ENCODE measurements around the gene RNF217.
"Not testable (repeated sequence)": the region's sequence is repeated elsewhere in the genome, so short reads cannot be mapped to it uniquely, and the experiment has no call there.

The RNF217 gene

DNA sequence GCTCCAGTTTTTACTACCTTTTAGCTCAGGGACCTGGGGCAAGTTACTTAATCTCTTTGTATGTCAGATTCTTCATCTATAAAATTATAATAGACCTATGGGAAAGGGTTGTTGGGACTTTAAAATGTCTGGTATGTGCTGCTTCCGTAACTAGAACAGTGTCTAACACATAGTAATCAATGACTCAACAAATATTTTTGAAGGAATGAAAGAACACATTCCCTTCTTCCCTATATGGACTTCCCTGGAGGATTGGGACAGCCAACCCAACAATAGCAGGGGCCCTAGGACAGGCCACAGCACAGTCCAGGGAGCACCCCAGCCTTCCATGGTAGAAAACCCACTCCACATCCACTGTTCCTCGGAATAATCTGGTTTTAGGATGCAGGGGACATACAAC lies 140.7 kb downstream of the RNF217 start:
- no peak for DNase-seq

DNA sequence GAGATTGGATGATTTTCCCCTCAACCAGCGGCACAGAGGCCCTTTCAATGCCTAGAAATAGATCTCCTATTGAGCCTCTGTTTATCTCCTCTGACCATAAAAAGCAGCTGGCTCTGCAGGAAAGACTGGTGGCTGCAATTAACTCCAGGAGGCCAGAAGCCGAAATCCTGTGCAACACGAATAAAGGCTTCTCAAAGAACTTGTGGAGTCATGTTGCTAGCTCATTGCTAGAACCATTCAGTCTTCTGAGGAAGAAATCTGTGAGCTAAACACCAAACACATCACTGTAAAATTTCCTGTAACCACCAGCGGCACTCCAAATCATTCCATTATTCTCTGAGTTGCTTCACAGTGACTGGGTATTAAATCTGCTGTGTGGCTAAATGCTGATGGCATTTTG lies 142.2 kb downstream of the RNF217 start:
- no peak for DNase-seq

DNA sequence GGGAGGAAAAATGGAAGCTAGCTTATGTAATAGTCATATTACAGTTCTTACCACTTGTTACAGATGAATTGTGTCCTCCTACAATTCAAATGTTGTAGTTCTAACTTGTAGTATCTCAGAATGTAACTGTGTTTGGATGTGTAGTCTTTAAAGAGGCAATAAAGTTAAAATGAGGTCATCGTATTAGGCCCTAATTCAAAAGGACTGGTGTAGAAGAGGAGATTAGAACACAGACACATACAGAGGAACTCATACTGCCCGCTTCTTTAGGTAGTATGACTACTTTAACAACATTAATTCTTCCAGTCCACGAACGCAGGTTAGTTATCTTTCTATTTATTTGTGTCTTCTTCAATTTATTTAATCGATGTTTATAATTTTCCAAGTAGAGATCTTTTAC lies 144.8 kb downstream of the RNF217 start:
- no peak for DNase-seq

DNA sequence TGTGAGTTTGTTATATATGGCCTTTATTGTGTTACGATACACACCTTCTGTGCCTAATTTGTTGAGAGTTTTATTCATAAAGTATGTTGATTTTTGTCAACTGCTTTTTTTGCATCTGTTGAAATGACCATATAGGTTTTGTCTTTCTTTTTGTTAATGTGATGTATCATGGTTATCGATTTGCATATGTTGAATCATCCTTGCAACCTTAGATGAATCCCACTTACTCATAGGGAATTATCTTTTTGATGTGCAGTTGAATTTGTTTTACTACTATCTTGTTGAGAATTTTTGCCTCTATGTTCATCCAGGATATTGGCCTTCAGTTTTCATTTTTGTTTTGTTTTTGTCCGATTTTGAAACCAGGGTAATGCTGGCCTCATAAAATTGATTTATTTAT lies 145.7 kb downstream of the RNF217 start:
- DNase-seq, result no peak

DNA sequence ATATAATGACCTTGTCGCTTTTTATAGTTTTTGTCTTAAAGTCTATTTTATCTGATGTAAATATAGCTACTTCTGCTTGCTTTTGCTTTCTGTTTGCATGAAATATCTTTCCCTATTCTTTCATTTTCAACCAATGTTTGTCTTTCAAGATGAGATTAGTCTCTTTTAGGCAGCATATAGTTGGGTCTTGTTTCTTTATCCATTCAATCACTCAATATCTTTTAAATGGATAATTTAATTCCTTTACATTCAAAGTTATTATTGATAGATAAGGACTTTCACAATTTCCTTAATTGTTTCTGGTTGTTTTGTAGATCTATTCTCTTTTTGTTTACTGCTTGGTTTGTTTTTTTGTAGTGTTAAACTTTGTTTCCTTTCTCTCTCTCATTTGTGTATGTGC lies 147.8 kb downstream of the RNF217 start:
- no peak for DNase-seq

DNA sequence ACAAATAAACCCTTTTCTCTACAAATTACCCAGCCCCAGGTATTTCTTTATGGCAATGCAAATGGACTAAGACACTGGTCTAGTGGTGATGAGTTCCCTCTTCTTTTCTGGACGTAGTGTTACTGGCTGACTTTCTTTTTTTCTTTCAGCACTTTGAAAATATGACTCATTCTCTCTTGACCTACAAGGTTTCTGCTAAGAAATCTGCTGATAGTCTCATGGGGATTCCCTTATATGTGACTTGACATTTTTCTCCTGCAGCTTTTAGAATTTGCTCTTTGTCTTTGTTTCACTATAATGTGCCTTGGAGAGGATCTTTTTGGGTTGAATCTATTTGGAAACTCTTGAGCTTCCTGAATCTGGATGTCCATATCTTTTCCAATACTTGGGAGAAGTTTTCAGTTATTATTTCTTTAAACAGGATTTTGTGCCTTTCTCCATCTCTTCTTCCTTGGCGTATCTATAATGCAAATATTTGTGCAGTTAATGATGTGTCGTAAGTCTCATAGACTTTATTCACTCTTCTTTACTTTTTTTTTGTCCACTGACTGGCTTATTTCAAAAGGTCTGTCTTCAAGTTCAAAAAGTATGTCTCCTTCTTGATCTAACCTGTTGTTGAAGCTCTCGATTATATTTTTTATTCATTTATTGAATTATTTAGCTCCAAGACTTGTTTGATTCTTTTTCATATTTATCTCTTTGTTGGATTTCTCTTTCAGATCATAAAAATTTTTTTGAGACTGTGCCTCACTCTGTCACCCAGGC lies 149.2 kb downstream of the RNF217 start:
- no peak for DNase-seq

DNA sequence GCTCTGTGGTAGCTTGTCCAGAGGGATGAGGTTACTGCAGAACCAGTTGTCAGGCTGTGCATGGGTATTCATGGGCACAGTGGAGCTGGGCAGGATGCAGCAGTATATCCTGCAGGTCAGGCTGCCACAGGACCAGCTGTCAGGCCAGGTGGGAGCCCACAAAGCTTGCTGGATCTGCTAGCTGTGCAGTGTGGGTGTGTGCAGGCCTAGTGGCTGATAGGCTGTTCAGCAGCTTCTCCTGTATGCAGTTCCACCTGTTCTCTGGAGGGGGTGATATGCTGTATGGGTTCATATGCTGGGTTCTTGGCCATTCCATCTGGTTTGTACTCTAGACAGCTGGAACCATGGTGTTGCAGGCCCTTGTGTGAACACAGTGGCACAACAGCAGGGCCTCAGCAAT lies 150.7 kb downstream of the RNF217 start:
- no peak for DNase-seq

DNA sequence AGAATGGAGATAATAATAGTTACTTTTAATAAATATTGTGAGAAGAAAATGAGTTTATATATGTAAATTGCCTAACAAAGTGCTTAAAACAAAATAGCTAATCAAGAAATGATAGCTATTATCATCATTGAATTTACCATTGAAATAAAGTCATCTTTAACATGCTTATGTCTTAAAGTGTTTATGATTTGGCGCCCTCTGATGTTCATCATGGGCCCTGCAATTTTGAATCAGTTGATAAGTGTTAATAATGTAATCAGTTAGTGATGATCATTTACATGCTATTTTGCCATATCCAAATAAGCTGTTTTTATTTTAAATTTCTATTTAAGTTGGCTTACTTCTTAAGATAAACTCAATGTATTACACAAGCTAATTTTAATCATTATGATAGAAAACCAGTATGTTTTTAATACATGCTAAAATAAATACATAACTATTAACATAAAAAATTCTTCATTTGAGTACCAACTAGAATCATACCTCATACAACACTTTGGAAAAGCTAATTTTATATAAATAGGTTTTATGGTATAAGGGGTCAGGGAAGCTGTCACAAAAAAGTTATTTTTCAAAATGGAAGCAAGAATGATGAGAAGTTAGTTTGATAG lies 152.1 kb downstream of the RNF217 start:
- DNase-seq, result peak; percentile 38 to 60

DNA sequence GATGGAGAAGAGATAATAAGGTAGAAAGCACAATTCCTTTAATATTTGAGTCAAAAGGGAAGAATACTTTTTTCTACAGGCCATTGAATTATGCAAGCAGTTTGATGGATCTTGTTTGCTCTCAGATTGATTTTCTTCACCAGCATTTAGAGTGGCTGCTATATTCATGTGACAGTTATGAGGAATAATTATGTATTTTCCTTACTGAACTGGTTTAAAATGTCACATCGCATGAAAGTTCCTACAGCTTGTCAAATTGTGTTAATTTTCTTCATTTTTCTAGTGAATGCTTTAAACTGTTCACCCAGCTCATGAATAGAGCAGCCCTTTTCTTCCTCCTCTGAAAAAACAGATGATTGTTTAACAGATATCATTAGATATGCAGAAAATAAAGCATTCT lies 153.9 kb downstream of the RNF217 start:
- no peak for DNase-seq

DNA sequence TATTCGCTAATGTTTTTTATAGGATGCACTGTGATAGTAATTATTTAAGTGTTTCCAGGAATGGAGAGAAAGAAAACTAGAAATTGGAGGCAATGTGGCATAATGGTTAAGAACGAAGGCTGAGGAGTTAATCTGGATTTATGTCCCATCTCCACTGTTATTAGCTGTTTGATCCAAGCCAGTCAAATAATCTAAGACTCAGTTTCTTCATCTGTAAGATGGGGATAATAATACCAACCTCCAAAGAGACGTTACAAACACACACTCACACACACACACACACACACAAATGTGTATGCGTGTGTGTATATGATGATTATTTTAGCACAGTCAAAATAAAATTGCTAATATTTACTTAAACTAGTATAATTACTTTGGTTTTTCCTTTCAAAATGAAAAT lies 154.5 kb downstream of the RNF217 start:
- DNase-seq, result no peak

DNA sequence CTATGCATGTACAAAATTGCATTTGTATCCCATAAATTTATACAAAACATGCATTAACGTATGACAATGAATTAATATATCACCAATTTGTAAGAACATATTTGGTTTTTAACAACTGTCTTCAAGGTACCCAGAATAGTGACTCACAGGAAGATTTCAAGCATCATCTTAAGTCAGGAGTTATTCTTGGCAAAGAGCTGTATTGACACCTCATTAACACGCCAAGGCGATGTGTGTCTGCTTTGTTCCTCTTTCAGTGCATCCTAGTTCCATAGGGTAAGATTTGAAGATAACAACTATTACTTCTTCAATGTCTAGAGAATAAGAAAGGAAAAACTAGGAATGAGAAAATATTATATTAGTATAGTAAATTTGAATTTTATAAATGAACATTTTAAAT lies 155.6 kb downstream of the RNF217 start:
- no peak for DNase-seq

DNA sequence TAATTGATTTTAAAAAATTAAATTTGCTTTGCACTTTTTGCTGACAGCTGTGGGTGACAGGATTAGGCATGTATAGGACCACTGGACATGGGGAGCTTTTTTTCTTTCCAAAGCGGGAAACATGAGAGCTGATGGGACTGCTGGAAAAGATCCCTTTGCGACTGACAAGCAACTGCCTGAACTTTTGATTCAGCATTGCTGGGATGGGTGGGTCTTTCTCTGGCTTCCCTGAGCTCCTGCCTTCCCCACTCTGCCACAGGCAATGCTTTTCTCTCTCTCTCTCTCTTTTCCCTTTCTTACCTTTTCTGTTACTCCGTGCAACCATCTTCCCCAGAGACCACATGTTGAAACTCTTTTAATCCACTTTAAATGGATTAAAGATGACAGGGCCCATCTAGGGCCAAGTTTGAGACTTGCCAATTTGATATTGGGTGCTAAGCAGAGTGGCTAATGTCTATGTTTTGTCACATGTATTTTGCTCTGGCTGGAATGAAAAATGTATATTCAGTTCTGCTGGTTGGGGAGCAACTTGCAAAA lies 157.9 kb downstream of the RNF217 start:
- DNase-seq, result no peak

DNA sequence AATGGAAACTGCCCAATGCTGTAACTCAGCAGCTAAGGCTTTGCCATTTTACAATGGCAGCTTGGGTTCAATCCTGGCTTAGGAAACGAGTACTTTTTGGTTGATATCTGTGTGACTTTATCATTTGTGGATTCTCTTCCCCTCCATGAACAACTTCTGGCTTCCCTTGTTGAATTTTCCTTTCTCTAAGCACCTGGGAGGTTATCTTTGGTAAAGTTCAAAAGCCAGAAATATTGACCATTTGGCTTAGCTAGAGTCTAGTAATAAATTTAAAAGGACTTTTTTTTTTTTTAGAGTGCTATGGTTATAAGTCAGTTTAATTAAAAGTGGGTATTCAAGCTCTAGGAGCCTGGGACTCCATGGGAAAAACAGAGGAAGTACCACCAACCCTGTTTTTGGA lies 159.7 kb downstream of the RNF217 start:
- no peak for DNase-seq

DNA sequence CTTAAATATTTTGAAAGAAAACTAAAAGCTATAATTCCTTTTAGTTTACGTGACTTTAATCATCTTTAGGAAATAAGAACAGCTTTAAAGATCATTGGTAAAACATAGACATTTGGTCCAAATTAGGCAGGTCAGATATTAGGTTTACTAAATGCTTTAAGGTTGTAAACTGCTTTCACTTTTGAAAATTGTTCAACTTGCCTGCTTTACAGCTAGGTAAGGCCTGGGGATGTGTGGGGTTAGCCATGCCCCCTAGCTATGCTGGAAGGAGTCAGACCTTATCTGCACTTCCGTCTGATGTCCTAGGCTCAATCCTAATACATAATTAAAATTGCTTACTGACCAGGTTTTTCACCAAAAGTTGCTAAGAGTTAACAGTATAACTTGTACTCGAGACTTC lies 160.8 kb downstream of the RNF217 start:
- DNase-seq, result no peak

DNA sequence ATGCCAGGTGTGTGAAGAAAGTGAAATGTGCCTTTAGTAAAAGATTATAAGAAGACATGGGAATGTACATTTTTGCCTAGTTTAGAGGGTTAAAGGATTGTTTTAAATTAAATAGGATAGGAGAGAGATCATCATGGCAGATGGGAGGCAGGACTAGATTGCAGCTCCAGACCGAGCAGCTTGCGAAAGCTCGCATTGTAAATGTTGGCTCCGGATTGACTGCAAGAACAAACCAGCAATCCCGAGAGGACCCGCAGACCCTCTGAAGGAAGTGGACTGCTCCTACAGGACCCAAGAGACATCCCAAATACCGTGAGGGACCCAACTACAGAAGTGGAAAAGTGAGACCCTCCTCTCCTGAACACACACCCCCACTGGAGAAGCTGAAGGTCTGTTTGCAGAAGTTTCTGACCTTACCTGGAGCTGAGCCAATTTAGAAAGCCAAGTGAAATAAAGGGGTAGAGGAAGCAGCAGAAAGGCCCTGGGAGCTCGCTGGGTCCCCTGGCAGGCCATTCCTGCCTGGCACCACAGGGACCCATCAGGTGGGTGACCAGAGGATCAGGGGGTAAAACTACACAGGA lies 161.3 kb downstream of the RNF217 start:
- no peak for DNase-seq

DNA sequence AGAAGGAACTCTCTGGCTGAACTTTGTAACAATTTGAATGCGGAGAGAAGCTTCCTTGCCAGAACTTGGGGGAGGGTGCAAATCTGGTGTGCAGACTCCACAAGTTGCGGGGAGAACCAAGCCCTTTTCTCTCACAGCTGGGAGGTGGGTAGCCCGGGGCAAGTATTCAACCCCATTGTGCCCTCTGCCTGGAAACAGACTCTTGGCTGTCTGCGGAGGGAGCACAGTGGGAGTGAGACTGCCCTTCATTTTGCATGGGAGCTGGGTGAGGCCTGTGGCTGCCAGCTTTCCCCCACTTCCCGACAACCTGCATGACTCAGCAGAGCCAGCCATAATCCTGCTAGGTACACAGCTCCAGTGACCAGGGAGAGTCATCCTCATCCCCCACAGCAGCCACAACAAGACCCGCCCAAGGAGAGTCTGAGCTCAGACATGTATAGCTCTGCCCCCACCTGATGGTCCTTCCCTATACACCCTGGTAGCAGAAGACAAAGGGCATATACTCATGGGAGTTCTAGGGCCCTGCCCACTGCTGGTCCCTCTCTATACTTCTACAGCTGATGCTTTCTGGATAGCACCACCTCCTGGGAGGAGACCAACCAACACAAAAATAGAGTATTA lies 161.9 kb downstream of the RNF217 start:
- DNase-seq, result no peak

DNA sequence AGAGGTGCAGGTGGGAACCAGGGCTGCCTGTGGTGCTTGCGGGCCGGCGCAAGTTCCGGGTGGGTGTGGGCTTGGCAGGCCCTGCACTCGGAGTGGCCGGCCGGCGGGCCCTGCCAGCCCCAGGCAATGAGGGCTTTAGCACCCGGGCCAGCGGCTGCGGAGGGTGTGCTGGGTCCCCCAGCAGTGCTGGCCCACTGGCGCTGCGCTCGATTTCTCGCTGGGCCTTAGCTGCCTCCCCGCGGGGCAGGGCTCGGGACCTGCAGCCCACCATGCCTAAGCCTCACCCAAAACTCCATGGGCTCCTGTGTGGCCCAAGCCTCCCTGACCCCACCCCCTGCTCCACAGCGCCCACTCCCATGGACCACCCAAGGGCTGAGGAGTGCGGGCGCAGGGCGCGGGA lies 163.6 kb downstream of the RNF217 start:
- not testable (repeated sequence) for DNase-seq

DNA sequence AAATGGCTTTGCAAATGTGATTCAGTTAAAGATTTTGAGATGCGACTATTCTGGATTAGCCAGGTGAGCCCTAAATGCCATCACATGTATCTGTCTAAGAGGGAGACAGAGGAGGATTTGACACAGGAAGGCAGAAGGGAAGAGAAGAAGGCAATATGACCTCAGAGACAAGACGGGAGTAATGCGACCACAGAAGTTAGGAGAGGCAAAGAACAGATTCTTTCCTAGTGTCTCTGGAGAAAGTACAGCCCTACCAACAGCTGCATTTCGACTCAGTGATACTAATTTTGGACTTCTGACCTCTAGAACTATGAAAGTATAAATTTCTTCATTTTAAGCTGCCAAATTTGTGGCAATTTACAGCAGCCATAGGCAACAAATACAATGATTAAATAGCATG lies 167.1 kb downstream of the RNF217 start:
- no peak for DNase-seq

DNA sequence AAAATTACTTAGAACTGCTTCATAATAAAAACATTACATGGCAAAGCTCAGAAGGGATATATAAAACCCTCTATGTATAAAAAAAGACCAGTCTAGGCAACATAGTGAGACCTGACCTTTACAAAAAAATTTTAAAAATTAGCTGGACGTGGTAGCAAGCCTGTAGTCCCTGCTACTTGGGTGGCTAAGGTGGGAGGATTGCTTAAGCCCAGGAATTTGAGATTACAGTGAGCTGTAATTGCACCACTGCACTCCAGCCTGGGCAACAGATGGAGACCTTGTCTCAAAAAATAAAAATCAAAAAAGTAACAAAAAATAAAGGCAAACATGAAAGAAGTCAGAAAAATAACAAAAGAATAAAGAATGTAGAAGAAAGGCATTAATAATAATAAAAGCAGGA lies 169.8 kb downstream of the RNF217 start:
- DNase-seq, result no peak

DNA sequence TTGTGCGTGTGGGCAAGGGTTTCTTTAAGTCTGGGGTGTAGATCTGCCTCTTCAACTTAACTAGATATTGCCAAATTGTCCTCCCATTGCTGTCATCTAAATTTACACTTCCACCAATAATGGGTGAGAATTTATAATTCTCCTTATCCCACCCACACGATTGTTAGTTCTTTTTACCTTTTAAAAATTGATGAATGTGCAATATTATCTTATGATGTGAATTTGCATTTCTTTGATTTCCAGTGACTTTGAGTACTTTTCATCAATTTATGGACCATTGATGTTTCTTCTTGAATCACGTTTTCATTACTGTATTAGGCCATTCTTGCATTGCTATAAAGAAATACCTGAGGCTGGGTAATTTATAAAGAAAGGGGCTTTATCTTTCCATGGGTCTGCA lies 174.1 kb downstream of the RNF217 start:
- DNase-seq, result no peak

DNA sequence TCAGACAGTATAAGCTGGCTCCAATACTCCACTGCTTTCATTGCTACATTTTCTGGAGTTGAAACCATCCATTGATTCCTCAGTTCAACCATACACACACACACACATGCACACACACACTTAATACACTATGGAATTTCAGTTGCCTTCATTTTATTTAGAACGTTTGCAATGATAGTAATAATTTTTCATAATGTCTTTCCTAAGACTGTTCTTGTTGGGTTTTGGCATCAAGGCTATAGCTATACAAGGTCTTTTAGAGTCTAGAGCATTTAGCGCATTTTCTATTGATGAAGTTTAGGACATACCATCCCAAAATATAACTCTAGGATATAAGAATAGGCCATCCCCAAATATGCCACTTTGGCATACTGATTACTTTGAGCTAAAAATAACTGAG lies 175.8 kb downstream of the RNF217 start:
- no peak for DNase-seq

DNA sequence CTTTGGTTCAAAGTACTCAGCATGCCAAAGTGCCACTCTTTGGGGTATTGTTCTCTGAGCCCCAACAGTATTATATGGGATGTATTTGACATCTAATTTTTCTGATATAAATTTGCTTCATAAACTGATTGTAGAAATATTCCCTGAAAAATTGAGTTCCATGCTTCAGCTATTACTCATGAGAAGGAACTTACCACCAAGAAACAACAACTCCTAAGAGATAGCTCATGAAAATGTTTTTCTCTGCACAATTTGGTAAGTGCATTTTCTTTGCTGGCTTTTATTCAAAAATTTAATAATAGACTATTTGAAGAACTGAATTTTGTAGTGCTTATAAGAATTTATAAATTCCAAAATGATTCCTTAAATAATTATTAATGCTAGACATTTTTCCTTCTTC lies 178.6 kb downstream of the RNF217 start:
- DNase-seq, result no peak

Data from NCI-H526 (cell line).